Transverse colon (tissue), 4 donors: ENCODE data around the gene CGA. TPM values are rescaled to one million over a fixed set of nuclear protein-coding genes. Genes with fewer than 3 reads are reported as not detected.

Source experiments
- DNase-seq: peaks from one replicate; pipeline ENCODE4 v3.0.0-alpha.2; 2019
- H3K27ac ChIP-seq, 4 donors: fragments of 200-600 bp; sonication (generic); 2 replicates each; pipeline ENCODE4 v1.5.1; 2016 to 2018; ENCODE audit warnings: inconsistent platforms in 4 of 4
- H3K27me3 ChIP-seq: fragments of 200-600 bp; sonication (generic); 2 replicates; pipeline ENCODE4 v1.5.1; 2017; ENCODE audit warnings: inconsistent platforms
- H3K36me3 ChIP-seq, 4 donors: fragments of 200-600 bp; sonication (generic); 2 replicates each; pipeline ENCODE4 v1.5.1; 2017 to 2019; ENCODE audit warnings: inconsistent platforms in 4 of 4
- H3K4me1 ChIP-seq, 4 donors: fragments of 200-600 bp; sonication (generic); 2 replicates each; pipeline ENCODE4 v1.5.1; 2017 to 2020; ENCODE audit warnings: inconsistent platforms in 4 of 4
- H3K4me3 ChIP-seq, 4 donors: fragments of 200-600 bp; sonication (generic); 1 replicate in 1 of 4; 2 replicates in 3 of 4; pipeline versions ENCODE4 v1.5.1 to v1.6.1; 2017 to 2019; ENCODE audit warnings: inconsistent platforms in 4 of 4
- H3K9me3 ChIP-seq, 2 donors: fragments of 200-600 bp; sonication (generic); 2 replicates each; pipeline ENCODE4 v1.5.1; 2017 to 2019; ENCODE audit warnings: inconsistent platforms in 2 of 2
- CTCF ChIP-seq, 5 experiments: fragments of 200-600 bp in 3 of 5; fragments of 450-650 bp in 2 of 5; sonication (generic) in 3 of 5; IDR thresholded peaks; 1 replicate in 2 of 5; 2 replicates in 3 of 5; pipeline ENCODE4 v1.5.1; 2016 to 2017; ENCODE audit warnings: antibody characterized with exemption in 5 of 5, inconsistent platforms in 3 of 5, mild to moderate bottlenecking in 2 of 5, moderate library complexity in 1 of 5
- EP300 ChIP-seq: sonication (generic); formaldehyde crosslinking; IDR thresholded peaks from one replicate; pipeline ENCODE4 v1.6.1; 2017; ENCODE audit warnings: antibody characterized with exemption, low read depth
- POLR2A ChIP-seq: fragments of 450-650 bp; IDR thresholded peaks from one replicate; pipeline ENCODE4 v1.6.1; 2016; ENCODE audit warnings: antibody characterized with exemption, mild to moderate bottlenecking, moderate library complexity
- POLR2AphosphoS5 ChIP-seq, 3 donors: sonication (generic); formaldehyde crosslinking; IDR thresholded peaks; one replicate each; pipeline ENCODE4 v1.6.1; 2016; ENCODE audit warnings: antibody characterized with exemption in 3 of 3
- whole genome bisulfite sequencing, 2 donors: methylation state at CpG; one replicate each; pipeline ENCODE4 v1.1.5; 2018; ENCODE audit warnings: low coverage in 1 of 2; 5-methylcytosine and 5-hydroxymethylcytosine counted together
- in situ Hi-C, 4 donors: fragments of 200-750 bp; cut with MboI; loops; one replicate each; pipeline versions ENCODE4 v1.15.0 to v1.15.1; 2017; ENCODE audit warnings: low sequenced_read_pairs in 3 of 4, low pct_ligation_motif_present in 1 of 4, low pct_unique_long_range_greater_than_20kb in 1 of 4
- intact Hi-C: fragments of 100-400 bp; cut with DNase I; formaldehyde crosslinking; loops from one replicate; pipeline ENCODE4 v1.15.1; 2023; ENCODE audit warnings: low total_unique reads
- total RNA-seq, 4 donors: library from RNA; depleted of rRNA; stranded (reverse); fragments of >200 nt; gene quantifications; one replicate each; pipeline ENCODE4 v1.1.0, GENCODE V29; 2016

The CGA gene
- total RNA-seq, 4 donors from 2014 or later: not detected

GRCh38 chr6:87126501-87126900, 31.6 kb upstream of the CGA start:
- intact Hi-C loops: no loop called here
- no peak overlapping the region for H3K27ac ChIP-seq
- TF ChIP-seq EP300 (no peak), POLR2AphosphoS5 (IDR thresholded peaks at IDR 0.05) (no peak), CTCF (IDR thresholded peaks at IDR 0.05) (no peak), POLR2A (no peak)

GRCh38 chr6:87124074-87124473, 29.2 kb upstream of the CGA start:
- WGBS, 2 donors: 89 to 97% methylated on average over 5 of the region's 5 CpGs
- no peaks in the 10 kb centered on the region for H3K36me3 ChIP-seq

More at GRCh38 chr6:87126501-87126900, 31.6 kb upstream of the CGA start:
- 0% methylated on average over 1 of the region's 1 CpG for WGBS, 2 donors
- Histone ChIP-seq H3K36me3 (no peaks in the 10 kb centered on the region), H3K27me3 (peaks cover 9% of the 10 kb centered on the region), H3K4me1 (no peaks in the 10 kb centered on the region), H3K9me3 (no peaks in the 10 kb centered on the region), H3K4me3 (no peak overlapping the region)
- DNase-seq: no peak
- in situ Hi-C loops: loop anchor here in 3 of 4 donors (25.0 kb wide), 1 partner anchor 111 kb away; no protein-coding TSS in a partner anchor

GRCh38 chr6:87122477-87122876, 27.6 kb upstream of the CGA start:
- intact Hi-C loops: no loop called here
- Histone ChIP-seq H3K4me1 (no peaks in the 10 kb centered on the region), H3K4me3 (no peak overlapping the region), H3K9me3 (no peaks in the 10 kb centered on the region), H3K27me3 (peaks cover 9% of the 10 kb centered on the region), H3K36me3 (no peaks in the 10 kb centered on the region), H3K27ac (no peak overlapping the region)
- TF ChIP-seq POLR2A (no peak), POLR2AphosphoS5 (IDR thresholded peaks at IDR 0.05) (no peak), CTCF (IDR thresholded peaks at IDR 0.05) (no peak), EP300 (no peak)
- no peak for DNase-seq
- WGBS, 2 donors: 75% methylated on average over 47 of the region's 51 CpGs; no CpG with 5 or more reads in 1 of the 2 donors
- in situ Hi-C loops: no loop called here

More at GRCh38 chr6:87124074-87124473, 29.2 kb upstream of the CGA start:
- H3K27ac ChIP-seq: no peak overlapping the region
- DNase-seq: no peak
- intact Hi-C loops (no loop called here), in situ Hi-C loops (no loop called here)
- no peaks in the 10 kb centered on the region for H3K4me1 ChIP-seq
- H3K27me3 ChIP-seq: peaks cover 9% of the 10 kb centered on the region
- H3K9me3 ChIP-seq: no peaks in the 10 kb centered on the region
- H3K4me3 ChIP-seq: no peak overlapping the region
- TF ChIP-seq EP300: no peak
- no peak for TF ChIP-seq POLR2AphosphoS5 (IDR thresholded peaks at IDR 0.05)
- TF ChIP-seq POLR2A: no peak
- no peak for TF ChIP-seq CTCF (IDR thresholded peaks at IDR 0.05)

GRCh38 chr6:87118054-87118453, 23.1 kb upstream of the CGA start:
- in situ Hi-C loops (no loop called here), intact Hi-C loops (no loop called here)
- DNase-seq: no peak
- Histone ChIP-seq H3K4me3 (no peak overlapping the region), H3K27me3 (peaks cover 9% of the 10 kb centered on the region), H3K36me3 (no peaks in the 10 kb centered on the region), H3K9me3 (no peaks in the 10 kb centered on the region), H3K4me1 (no peaks in the 10 kb centered on the region), H3K27ac (no peak overlapping the region)
- 88 to 89% methylated on average over 4 of the region's 4 CpGs for WGBS, 2 donors
- no peak for TF ChIP-seq POLR2A
- no peak for TF ChIP-seq EP300
- TF ChIP-seq CTCF (IDR thresholded peaks at IDR 0.05): no peak
- no peak for TF ChIP-seq POLR2AphosphoS5 (IDR thresholded peaks at IDR 0.05)
